ENCODE measurements around the gene INF2.

DNA sequence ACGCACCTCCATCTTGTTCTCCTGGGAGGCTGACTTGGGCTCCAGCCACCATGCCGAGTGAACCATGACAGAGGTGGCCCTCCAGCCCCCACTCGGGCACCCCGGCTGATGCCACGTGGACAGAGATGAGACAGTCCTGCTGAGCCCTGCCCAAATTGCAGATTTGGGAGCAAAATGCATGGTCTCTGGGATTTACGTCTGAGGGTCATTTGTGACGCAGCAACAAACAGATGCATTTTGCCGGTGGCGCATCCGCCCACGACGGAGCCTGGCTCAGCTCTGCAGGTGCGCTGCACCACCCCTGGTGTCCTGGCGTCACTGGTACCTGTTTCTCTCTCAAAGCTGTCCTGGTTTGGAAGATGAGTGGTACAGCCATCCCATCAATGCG is 31.1 kb upstream of the INF2 start:
- TF ChIP-seq CTCF (conservative IDR thresholded peaks at IDR 0.05) (no peak), EZH2 (IDR thresholded peaks at IDR 0.05; ENCODE audit: low read depth) (no peak)

All from PC-9 (cell line).